GM18519 (cell line): ENCODE results near the gene PINLYP.

Experiments used
- ATAC-seq: cut with Tn5 transposase; IDR thresholded peaks from one replicate; pipeline ENCODE4 v1.9.1; 2021; ENCODE audit warnings: mild to moderate bottlenecking, moderate library complexity; ENCODE audit not compliant: unreplicated experiment, low FRiP score

Gene PINLYP

DNA sequence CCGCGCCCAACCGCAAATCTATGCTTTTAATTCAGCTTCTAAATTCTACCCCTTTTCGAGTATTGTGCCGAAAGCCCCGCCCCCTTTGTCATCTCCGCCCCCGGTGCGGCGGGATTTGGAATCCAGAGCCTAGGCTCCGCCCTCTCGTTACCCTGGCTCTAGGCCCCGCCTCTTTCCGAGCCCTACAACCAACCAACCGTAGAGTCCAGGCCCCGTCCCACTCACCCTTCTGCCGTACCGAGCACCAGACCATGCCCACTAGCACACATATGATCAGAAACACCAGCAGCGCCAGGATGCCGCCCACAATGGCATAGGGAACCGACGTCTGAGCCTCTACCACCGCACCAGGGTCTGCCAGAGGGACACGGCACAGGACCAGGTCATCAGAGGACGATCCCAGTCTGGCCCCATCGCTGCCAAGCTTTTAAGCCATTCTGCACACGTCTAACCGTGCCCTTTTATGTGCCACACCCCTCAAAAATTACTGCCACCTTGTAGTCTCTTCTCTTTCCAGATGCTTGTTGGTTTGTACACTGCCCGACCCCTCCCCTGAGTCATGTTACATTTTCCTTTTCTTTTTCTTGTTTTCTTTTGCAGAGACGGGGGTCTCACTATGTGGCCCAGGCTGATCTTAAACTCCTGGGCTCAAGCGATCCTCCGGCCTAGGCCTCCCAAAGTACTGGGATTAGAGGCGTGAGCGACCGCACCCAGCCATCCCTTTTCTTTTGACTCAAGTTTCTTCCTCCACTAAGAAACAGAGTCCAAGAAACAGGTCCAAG is 48.5 kb downstream of the PINLYP start:
- ATAC-seq: no peak

DNA sequence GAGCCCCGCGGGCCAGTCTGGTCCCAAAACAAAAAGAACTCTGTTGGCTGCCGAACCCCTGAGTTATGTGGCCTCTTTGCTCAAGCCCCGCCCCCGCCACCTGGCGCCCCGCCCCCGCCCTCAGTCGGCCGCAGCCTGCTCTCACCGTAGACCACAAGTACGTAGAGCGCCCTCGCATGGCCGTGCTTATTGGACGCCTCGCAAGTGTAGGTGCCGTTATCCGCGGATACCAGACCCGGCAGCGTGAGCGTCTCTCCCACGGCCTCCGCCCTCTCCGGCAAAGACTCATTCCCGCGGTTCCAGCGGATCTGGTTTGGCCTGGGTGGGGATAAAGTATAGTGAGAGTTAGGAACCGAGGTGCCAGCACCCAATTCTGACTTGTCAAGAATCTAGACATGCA is 49.3 kb downstream of the PINLYP start:
- no peak for ATAC-seq

DNA sequence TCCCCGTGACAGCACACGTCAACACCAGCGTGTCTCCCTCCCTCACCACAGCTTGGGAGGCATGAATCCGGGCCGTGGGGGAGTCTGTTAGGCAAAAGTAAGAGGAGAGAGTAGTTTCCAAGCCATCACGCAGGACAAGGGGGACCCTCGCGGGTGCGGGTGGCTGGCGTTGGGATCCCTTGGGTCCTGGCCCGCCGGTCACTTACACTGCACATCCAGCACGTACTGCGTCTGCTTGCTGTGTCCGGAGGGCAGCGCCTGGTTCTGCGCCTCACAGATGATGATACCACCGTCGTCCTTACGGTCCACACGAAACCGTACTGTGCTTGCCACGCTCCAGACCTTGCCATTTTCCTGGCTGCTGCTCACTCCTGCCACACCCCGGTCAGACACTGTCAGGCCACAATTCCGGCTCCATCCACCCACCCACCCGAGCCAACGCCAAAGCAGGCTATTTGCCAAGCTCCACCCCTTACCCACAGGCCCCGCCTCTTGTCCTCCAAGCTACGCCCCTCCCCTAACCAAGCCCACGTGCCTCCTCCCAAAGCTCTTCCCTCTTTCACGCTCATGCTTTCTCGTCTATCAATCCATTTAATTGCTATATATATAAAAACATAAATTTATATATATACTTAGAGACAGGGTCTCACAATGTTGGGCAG is 50.4 kb downstream of the PINLYP start:
- no peak for ATAC-seq

DNA sequence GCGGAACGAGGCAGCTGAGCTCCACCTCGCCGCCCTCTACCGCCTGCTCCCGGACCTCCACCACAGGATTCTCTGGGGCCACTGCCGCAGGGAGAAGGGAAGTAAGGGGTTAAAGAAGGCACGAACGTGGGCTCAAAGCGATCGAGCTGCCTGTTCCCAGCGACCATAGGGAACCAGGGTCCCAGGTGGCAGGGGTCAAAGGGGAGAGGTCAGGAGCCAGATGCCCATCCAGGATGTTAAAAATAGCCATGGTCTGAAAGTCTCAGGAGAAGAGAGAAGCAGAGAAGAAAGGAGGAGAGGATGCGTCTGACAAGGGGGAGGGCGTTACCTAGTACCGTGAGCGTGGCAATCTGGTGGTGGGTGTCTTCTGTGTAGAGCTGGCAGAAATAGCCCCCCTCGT is 51.2 kb downstream of the PINLYP start:
- no peak for ATAC-seq

DNA sequence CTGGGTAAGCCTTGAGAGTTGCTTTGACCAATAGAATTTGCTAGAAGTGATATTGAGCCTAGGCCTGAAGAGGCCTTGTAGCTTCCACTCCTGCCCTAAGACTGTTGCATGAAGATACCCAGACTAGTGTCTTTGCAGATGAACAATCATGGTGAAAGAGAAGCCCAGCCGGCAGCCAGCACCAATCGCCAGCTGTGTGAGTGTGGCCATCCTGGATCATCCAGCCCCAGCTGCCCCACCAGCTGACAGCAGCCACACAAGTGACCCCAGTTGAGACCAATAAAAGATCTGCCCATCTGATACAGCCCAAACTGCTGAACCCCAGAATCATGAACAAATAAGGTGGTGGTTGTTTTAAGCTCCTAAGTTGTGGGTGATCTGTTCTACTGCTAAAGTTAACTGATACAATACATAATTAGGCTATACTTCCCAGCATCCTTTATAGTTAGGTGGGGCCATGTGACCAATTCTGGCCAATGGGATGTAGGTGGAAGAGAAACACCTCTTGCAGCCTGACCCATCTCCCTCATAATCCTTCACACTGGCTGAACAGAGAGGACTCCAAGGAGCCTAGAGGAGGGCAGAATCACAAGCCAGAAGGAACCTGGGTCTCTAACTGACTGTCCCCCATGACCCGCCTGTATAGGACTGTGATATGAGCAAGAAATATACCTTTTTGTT is 53.2 kb downstream of the PINLYP start:
- no peak for ATAC-seq

DNA sequence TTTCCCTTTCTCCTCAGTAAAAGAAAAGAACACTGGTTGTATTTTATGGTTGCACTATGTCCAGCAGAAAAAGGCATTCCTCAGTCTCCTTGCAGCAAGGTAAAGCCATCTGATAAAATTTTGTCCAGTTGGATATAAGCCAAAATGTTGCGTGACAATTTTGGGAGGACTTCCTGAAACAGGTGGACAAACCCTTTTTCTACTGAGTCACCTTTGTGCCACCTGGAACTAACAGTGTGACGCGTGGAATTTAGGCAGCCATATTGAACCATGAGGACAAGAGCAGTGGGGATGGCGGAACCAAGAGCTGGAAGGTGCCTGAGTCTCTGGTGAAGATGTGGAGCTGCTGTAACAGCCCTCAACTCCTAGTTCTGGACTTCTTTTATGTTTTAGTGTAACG is 55.9 kb downstream of the PINLYP start:
- ATAC-seq: no peak
